ENCODE data around the gene ABCB11.

Gene ABCB11

DNA sequence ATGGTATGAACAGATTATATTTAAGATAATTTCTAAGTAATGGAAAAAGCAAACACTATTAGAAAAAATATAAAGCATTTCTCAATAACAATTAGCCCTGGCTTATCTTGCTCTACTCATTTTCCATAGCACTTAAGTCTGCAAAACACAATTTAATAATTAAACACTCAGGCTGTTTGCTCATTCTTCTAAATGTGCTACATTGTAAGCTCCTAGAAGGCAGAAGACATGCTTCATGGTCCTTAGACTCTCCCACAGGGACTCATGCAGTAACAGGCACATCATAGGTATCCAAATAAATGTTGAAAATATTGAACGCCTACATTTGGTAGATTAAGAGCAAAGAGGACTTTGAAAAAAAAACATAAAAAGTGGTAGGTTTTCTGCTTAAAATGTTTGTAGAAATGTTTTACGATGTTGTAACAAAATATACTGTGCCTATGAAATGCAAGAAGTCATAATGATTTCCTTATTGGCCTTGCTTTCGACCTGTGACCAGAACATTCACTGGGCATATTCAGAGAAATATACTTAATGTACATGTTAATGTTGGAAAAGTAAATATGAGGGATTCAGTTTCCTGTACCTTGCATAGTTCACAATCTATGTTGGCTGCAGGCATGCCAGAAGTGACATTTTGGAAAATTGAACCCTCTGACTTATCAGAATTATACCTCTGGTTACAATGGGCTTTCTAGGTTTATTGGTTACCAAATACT lies 102.9 kb downstream of the ABCB11 start:
- Mint-ChIP-seq H3K9me3 (no peaks in the 10 kb centered on the region), H3K4me3 (no peak overlapping the region), H3K27ac (no peak overlapping the region), H3K36me3 (ENCODE audit: low read depth) (no peaks in the 10 kb centered on the region), H3K27me3 (peaks cover 39% of the 10 kb centered on the region), H3K4me1 (ENCODE audit: low read depth) (no peaks in the 10 kb centered on the region)
- DNase-seq: no peak

DNA sequence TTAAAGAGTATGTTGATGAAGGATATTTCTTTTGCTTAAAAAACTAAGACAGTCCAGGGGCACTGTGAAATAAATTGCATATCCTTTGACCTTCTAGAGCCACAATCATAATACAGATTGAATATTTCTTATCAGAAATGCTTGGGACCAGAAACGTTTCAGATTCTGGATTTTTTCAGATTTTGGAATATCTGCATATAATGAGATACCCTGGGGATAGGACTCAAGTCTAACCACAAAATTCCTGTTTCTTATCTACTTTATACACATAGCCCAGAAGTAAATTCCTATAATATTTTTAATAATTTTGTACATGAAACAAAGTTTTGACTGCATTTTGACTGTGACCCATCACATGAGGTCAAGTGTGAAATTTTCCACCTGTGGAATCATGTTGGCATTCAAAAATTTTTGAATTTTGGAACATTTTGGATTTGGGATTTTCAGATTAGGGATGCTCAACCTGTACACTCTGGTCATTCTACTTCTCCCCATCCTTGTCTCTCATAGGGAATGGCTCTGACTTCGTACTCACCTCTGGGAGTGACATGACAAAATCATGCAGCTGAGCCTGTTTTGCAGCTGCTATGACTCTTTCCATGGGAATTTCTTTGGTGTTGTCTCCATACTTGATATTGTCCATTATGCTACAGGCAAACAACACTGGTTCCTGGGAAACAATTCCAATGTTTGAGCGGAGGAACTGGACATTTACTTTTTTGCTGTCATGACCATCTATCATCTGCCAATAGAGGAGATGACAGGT lies 104.3 kb downstream of the ABCB11 start:
- Mint-ChIP-seq H3K27me3 (peaks cover 48% of the 10 kb centered on the region), H3K9me3 (no peaks in the 10 kb centered on the region), H3K27ac (no peak overlapping the region), H3K4me3 (no peak overlapping the region), H3K4me1 (ENCODE audit: low read depth) (no peaks in the 10 kb centered on the region), H3K36me3 (ENCODE audit: low read depth) (no peaks in the 10 kb centered on the region)
- DNase-seq: no peak

GRCh38 chr2:168920504-168921157 lies 110.5 kb downstream of the ABCB11 start:
- DNase-seq: no peak
- no peaks in the 10 kb centered on the region for H3K36me3 Mint-ChIP-seq (ENCODE audit: low read depth)
- peaks cover 36% of the 10 kb centered on the region for H3K27me3 Mint-ChIP-seq
- no peak overlapping the region for H3K4me3 Mint-ChIP-seq
- H3K9me3 Mint-ChIP-seq: peaks cover 5% of the 10 kb centered on the region
- H3K4me1 Mint-ChIP-seq (ENCODE audit: low read depth): peaks cover 10% of the 10 kb centered on the region
- H3K27ac Mint-ChIP-seq: no peak overlapping the region

GRCh38 chr2:168916331-168916675 lies 114.8 kb downstream of the ABCB11 start:
- no peak for DNase-seq
- Mint-ChIP-seq H3K36me3 (ENCODE audit: low read depth) (no peaks in the 10 kb centered on the region), H3K4me3 (no peak overlapping the region), H3K4me1 (ENCODE audit: low read depth) (peaks cover 18% of the 10 kb centered on the region), H3K27ac (peak overlapping the region; percentile 26), H3K9me3 (peaks cover 8% of the 10 kb centered on the region), H3K27me3 (peaks cover 30% of the 10 kb centered on the region)

- Mint-ChIP-seq H3K27ac (peak overlapping the region; percentile 26), H3K9me3 (peaks cover 8% of the 10 kb centered on the region), H3K27me3 (peaks cover 26% of the 10 kb centered on the region), H3K4me1 (ENCODE audit: low read depth) (peaks cover 18% of the 10 kb centered on the region), H3K36me3 (ENCODE audit: low read depth) (no peaks in the 10 kb centered on the region), H3K4me3 (no peak overlapping the region)
- DNase-seq: no peak
Measured at GRCh38 chr2:168915441-168916330, 115.4 kb downstream of the ABCB11 start.

DNA sequence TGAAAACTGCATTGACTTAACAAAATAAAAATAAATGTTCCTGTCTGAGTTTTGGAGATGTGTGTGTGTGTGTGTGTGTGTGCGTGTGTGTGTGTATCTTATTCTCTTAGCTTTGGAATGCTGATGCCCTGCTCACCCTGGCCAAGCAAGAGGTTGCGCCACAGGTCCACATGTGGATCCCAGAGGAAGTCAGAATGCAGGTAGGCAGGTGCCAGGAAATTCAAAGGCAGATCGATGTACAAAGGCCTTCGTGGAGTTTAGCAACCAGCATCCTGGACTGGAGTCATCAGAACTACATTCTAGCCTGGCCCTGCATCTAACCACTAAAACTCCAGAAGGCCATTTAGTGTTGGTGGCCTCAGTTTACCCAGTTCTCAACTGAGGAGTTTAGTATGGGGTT lies 117.6 kb downstream of the ABCB11 start:
- peaks cover 31% of the 10 kb centered on the region for H3K27me3 Mint-ChIP-seq
- no peaks in the 10 kb centered on the region for H3K36me3 Mint-ChIP-seq (ENCODE audit: low read depth)
- H3K4me1 Mint-ChIP-seq (ENCODE audit: low read depth): peaks cover 17% of the 10 kb centered on the region
- H3K9me3 Mint-ChIP-seq: peaks cover 8% of the 10 kb centered on the region
- no peak for DNase-seq
- no peak overlapping the region for H3K4me3 Mint-ChIP-seq
- H3K27ac Mint-ChIP-seq: no peak overlapping the region

DNA sequence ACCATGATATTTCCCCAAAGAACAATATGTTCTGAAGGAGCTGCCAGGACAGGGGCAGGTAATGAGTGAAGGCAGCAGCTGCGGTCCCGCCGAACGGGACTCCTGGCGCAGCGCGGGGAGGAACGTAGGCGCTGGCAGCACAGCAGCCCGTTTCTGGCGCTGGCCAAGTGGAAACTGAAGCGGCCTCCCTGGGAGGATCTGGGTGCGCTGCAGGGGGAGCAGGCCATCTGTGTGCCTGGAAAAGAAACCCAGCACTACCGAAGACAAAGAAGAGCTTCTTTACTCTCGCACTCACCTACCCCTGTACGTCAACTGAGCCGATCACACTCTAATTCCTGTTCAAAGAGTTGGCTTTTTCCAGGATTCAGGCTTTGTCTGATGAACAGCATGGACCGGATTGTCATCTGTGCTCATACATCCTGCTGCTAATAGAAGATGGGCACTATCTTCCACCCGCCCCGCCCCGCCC lies 118.2 kb downstream of the ABCB11 start:
- Mint-ChIP-seq H3K9me3 (peaks cover 8% of the 10 kb centered on the region), H3K27me3 (peaks cover 31% of the 10 kb centered on the region), H3K36me3 (ENCODE audit: low read depth) (no peaks in the 10 kb centered on the region), H3K4me3 (peak overlapping the region; percentile 36), H3K27ac (no peak overlapping the region), H3K4me1 (ENCODE audit: low read depth) (peaks cover 17% of the 10 kb centered on the region)
- no peak for DNase-seq

DNA sequence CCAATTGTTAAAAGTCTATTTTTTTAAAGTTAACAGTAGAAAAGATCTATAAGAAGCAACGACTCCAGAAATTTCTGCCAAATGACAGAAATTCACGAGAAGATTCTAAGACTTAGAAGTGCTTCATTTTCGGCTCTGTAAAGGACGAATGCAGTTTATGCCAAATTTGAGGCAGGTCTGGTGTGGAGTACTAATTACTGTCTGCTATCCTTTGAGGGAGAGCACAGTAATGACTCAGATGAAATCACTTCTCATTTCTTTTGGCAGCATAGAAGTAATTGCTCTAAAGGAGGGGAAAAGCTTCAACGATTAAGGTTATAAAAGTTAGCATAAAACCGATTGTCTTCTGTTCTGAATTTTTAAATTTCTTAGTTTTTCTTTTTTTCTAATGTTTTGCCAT lies 118.7 kb downstream of the ABCB11 start:
- Mint-ChIP-seq H3K4me1 (ENCODE audit: low read depth) (peaks cover 17% of the 10 kb centered on the region), H3K27ac (no peak overlapping the region), H3K4me3 (peak overlapping the region; percentile 36), H3K27me3 (peaks cover 31% of the 10 kb centered on the region), H3K36me3 (ENCODE audit: low read depth) (no peaks in the 10 kb centered on the region), H3K9me3 (peaks cover 8% of the 10 kb centered on the region)
- no peak for DNase-seq

- Mint-ChIP-seq H3K27me3 (peaks cover 38% of the 10 kb centered on the region), H3K4me1 (ENCODE audit: low read depth) (peaks cover 5% of the 10 kb centered on the region), H3K27ac (no peak overlapping the region), H3K9me3 (no peaks in the 10 kb centered on the region), H3K4me3 (no peak overlapping the region), H3K36me3 (ENCODE audit: low read depth) (no peaks in the 10 kb centered on the region)
- no peak for DNase-seq
Measured at GRCh38 chr2:168910330-168910729, 120.8 kb downstream of the ABCB11 start.

- peaks cover 5% of the 10 kb centered on the region for H3K4me1 Mint-ChIP-seq (ENCODE audit: low read depth)
- no peaks in the 10 kb centered on the region for H3K9me3 Mint-ChIP-seq
- H3K27ac Mint-ChIP-seq: no peak overlapping the region
- peaks cover 40% of the 10 kb centered on the region for H3K27me3 Mint-ChIP-seq
- H3K36me3 Mint-ChIP-seq (ENCODE audit: low read depth): no peaks in the 10 kb centered on the region
- no peak overlapping the region for H3K4me3 Mint-ChIP-seq
- DNase-seq: no peak
Measured at GRCh38 chr2:168907940-168908662, 123.0 kb downstream of the ABCB11 start.

DNA sequence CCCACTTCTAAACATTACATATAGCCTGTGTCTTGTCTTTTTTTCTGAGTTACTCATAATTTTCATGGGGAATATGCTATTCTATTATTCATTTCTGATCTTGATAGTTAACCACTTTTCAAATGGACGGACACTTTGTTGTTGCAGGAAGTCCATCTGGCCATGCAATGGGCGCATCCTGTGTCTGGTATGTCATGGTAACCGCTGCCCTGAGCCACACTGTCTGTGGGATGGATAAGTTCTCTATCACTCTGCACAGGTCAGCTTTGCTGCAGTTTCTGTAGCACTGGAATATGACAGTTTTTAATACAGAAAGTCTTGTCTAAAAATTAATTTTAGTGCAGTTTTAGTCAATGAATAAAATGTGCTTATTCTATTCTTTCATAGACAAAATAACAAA lies 126.8 kb downstream of the ABCB11 start:
- peaks cover 22% of the 10 kb centered on the region for H3K27me3 Mint-ChIP-seq
- no peak overlapping the region for H3K27ac Mint-ChIP-seq
- DNase-seq: no peak
- H3K4me1 Mint-ChIP-seq (ENCODE audit: low read depth): no peaks in the 10 kb centered on the region
- H3K4me3 Mint-ChIP-seq: no peak overlapping the region
- no peaks in the 10 kb centered on the region for H3K36me3 Mint-ChIP-seq (ENCODE audit: low read depth)
- H3K9me3 Mint-ChIP-seq: no peaks in the 10 kb centered on the region

- Mint-ChIP-seq H3K9me3 (no peaks in the 10 kb centered on the region), H3K27ac (no peak overlapping the region), H3K4me3 (no peak overlapping the region), H3K36me3 (ENCODE audit: low read depth) (no peaks in the 10 kb centered on the region), H3K4me1 (ENCODE audit: low read depth) (no peaks in the 10 kb centered on the region), H3K27me3 (peaks cover 25% of the 10 kb centered on the region)
- DNase-seq: no peak
Measured at GRCh38 chr2:168903888-168904287, 127.2 kb downstream of the ABCB11 start.

GRCh38 chr2:168901003-168901402 lies 130.1 kb downstream of the ABCB11 start, which contains the start of gene G6PC2:
TSS of gene G6PC2 (plus strand) at chr2:168901291. CDS start at chr2:168901332, 41 bp downstream.
- no peak for DNase-seq
- peaks cover 19% of the 10 kb centered on the region for H3K27me3 Mint-ChIP-seq
- H3K9me3 Mint-ChIP-seq: no peaks in the 10 kb centered on the region
- no peak within 1 kb of the TSS for H3K4me3 Mint-ChIP-seq
- H3K27ac Mint-ChIP-seq: no peak within 1 kb of the TSS
- no peaks in the 10 kb centered on the region for H3K4me1 Mint-ChIP-seq (ENCODE audit: low read depth)
- H3K36me3 Mint-ChIP-seq (ENCODE audit: low read depth): no peaks in the 10 kb centered on the region

Data from activated T-cell treated with anti-CD3 and anti-CD28 coated beads, Interleukin-2, amount 50 U/mL, for 24 hours (primary cell).